Endothelial cell of hepatic sinusoid (primary cell): ENCODE data around the gene LSP1.
"Not testable (repeated sequence)": the region's sequence is repeated elsewhere in the genome, so short reads cannot be mapped to it uniquely, and the experiment has no call there.

ENCODE experiments used
- in situ Hi-C: cut with HindIII; loops from 2 replicates; pipeline ENCODE4 v1.10.0; 2017; ENCODE audit warnings: low sequenced_read_pairs

LSP1 gene

DNA sequence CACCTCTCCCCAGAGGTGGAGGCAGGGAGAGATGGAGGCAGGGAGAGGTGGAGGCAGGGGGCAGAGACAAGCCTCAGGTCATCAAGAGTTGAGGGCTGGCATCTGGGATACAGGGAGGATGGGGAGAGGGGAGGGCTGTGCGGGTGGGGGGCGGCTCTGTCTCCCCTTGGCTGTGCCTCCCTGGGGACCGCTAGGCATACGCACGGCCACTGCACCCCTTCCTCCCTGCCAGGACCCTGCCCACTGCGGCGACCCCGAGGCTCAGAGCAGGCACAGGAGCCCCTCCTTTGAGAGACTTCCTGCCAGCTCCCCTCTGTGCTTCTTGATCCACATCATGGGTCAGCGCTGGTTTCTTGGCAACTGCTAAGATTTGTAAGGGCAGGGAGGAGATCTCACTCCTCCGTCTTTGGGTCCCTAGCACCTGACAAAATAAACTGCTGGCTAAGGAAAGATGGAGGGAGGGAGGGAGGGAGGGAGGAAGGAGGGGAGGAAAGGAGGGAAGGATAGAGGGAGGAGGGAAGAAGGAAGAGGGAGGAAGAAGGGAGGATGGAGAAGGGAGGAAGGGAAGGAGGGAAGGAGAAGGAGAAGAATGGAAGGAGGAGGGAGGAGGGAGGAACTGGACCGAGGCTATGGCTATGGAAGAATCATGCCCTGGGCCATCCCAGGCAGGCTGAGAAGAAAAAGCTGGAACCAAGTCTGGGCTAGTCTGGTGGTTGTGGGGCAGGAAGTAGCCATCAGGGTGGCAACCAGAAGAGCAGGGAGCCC, 20.3 kb downstream of the LSP1 start:
- in situ Hi-C loops = no loop called here

DNA sequence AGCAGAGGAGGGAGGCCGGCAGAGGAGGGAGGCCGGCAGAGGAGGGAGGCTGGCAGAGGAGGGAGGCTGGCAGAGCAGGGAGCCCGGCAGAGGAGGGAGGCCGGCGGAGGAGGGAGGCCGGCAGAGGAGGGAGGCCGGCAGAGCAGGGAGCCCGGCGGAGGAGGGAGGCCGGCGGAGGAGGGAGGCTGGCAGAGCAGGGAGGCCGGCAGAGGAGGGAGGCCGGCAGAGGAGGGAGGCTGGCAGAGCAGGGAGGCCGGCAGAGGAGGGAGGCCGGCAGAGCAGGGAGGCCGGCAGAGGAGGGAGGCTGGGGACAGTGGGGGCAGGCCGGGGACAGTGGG, 20.9 kb downstream of the LSP1 start:
- in situ Hi-C loops = not testable (repeated sequence)

DNA sequence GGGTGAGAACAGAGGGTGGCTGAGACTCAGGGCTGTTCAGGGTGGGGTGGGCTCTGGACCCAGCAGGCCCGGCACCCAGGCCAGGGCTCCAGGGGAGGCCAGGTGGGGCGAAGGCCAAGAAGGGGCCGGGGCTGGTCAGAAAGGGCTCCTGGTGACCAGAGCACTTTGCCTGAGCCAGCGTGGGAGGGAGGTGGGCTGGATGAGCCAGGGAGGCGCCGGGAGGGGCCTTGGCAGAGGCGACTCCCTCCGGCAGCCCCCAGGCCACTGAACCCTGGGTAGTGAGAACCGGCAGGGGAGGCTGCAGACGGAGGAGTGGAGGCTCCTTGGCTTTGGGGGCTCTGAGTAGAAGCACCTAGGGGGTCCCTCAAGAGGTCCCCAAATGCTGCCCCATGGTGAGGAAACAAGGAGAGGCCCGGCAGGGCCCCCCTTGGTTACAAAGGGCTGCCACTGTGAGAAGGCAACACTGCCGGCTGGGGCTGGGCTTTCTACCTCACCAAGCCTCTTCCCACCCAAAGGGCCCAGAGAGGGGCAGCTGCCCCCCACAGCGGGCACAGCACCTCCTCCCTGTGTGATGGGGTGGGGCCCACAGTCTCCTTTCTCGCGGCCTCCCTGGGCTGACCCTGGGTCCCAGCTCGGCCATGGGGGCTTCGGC, 21.7 kb downstream of the LSP1 start:
- in situ Hi-C loops = not testable (repeated sequence)

GRCh38 chr11:1875093-1875850, 22.4 kb downstream of the LSP1 start:
- in situ Hi-C loops = no loop called here

DNA sequence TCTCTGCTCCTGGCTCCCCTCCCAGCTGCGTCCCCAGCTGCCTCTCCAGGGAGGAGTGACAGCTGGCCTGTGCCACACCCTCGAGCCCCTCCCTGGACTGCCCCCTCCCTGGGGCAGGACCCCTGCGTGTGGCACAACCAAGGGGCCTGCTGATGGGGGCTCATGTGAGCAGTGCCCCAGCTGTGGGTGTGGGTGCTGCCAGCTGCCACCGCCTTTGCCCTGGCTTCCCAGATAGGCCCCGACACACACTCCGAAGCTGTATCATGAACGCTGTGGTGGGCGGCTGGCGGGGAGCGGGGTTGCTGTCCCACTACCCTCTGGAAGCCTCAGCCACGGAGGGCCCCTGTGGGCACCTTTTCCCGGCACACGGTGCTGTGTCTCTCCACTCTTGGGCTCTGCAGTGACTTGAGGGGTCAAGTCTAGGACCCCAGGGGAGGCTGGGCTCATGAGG, 23.0 kb downstream of the LSP1 start:
- in situ Hi-C loops = not testable (repeated sequence)

GRCh38 chr11:1876361-1877063, 23.6 kb downstream of the LSP1 start:
- in situ Hi-C loops = no loop called here

GRCh38 chr11:1877211-1878136, 24.6 kb downstream of the LSP1 start:
- in situ Hi-C loops = no loop called here

GRCh38 chr11:1878137-1879031, 25.5 kb downstream of the LSP1 start:
- in situ Hi-C loops = no loop called here

GRCh38 chr11:1879342-1879940, 26.6 kb downstream of the LSP1 start:
- in situ Hi-C loops = no loop called here

DNA sequence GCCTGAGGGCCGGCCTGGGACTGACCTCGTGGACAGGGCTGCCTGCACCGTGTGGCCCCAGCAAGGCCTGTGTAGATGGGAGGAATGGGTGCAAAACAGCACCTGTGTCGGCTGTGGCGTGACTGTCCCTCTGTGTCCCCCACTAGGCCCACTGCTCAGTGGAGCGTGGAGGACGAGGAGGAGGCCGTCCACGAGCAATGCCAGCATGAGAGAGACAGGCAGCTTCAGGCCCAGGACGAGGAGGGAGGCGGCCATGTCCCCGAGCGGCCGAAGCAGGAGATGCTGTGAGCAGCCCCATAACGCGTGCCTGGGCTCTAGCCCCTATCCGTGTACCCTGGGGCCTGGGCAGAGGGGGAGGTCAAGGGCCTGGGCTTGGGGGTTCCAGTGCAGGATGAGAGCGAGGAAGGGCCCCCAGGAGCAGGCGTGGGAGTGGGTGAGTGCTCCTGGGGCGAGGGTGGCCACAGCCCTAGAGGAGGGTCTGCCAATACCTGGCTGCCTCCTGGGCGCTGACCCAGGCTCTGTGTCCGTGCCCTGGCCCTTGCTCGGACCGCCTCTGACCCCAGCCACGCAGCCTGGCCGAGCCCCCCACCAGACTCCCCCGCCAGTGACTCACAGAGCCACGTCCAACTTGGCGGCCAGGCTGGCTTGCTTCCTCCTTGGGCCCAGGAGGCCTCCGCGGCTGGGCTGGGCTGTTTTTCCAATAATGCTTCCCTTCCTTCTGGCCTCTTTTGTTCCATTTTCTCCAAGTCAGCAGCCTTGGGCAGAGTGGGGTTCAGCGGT, 27.2 kb downstream of the LSP1 start:
- in situ Hi-C loops = no loop called here

- in situ Hi-C loops = no loop called here
These were observed 28.0 kb downstream of the LSP1 start for GRCh38 chr11:1880746-1881441.

DNA sequence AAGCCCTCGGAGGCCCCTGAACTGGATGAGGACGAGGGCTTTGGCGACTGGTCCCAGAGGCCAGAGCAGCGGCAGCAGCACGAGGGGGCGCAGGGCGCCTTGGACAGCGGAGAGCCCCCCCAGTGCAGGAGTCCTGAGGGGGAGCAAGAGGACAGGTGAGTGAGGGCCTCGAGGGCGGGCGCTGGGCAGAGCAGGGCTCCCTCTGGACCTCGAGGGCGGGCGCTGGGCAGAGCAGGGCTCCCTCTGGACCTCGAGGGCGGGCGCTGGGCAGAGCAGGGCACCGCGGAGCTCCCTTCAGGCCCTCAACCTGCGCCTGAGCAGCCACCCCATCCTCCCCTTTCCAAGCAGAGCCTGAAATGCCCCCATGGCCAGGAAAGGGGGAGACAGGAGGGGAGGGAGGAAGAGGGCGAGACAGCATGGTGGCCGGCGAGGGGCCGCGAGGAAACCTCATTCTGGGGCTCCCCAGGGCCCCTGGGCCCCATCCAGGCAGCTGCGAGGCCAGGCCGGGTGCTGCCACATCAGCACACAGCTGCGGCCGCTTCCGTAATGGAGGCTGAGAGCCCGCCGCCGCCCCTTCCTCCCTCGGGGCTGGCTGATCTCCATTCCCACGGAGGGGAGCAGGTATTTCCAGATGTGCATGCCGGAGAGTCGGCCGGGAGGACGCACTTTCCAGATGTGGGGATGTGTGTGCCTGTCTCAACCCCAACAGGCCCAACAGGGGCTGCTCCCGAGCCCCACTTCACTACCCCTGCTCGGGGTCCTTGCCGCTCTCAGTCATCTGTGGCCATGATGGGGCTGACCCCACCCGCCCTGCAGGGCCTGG, 28.8 kb downstream of the LSP1 start:
- in situ Hi-C loops = no loop called here

DNA sequence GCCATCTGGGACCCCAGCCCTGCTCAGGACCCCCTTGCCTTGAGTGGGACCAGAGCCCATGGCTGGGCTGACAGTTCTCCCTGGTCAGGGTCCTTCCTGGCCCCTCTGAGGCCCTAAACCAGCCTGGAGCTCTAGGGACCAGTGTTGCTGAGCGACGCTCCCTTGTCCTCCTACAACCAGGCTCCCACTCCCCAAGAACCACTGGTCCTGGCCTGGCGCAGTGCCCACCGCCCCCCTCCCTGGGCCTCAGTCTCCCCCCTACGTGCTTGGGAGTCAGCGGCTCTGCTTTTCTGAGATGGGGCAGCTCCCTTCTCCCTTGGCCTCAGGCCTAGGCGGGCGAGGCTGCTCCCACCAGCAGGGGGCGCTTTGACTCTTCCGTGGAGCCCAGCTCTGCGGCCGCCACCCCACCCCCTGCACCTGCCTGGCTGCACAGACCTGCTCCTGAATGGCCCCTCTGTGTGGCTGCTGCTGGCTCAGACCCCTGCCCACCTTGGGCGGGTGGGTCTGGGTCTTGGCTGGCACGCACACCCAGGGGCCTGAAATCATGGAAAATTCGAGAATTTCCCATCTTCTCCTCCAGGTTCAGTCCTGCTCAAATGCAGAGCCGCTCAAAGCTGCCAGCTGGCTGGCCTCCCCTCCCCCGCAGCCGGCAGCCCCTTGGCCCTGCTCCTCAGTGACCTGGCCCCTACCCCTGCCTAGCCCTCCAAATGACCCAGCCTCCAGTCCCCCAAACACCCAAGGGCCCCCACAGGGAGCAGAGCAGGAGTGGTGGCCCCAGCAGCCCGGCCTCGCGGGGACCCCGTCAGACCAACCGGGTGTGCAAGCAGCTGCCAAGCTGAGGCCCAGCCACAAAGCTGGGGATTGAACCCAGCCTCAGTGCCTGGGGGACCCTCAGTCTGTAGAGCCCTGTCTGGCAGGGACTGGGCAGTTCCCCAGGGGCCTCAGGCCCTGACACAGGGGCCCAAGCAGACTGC, 29.7 kb downstream of the LSP1 start:
- in situ Hi-C loops = no loop called here

- in situ Hi-C loops = no loop called here
These were observed 30.7 kb downstream of the LSP1 start for GRCh38 chr11:1883346-1884302.
